CD14-positive monocyte (primary cell): ENCODE data around the gene LAMC3. TPM values are rescaled to one million over a fixed set of nuclear protein-coding genes. Genes with fewer than 3 reads are reported as not detected.

Experiments used
- DNase-seq, 3 donors: peaks; one replicate each; pipeline ENCODE4 v3.0.0-alpha.2; 2011 to 2022
- H2AFZ ChIP-seq: 2 replicates; pipeline ENCODE4 v1.6.0; 2012; ENCODE audit warnings: mild to moderate bottlenecking, low read depth, low read length, inconsistent platforms; ENCODE audit not compliant: insufficient read depth, poor library complexity, severe bottlenecking
- H3K27ac ChIP-seq, 2 donors: 1 replicate in 1 of 2; 2 replicates in 1 of 2; pipeline ENCODE4 v1.5.1; 2012 to 2013; ENCODE audit warnings: low read length in 2 of 2, control low read depth in 1 of 2, inconsistent platforms in 1 of 2, low read depth in 1 of 2, mild to moderate bottlenecking in 1 of 2
- H3K27me3 ChIP-seq, 2 donors: one replicate each; pipeline versions ENCODE4 v1.6.0 to v1.6.1; 2011 to 2013; ENCODE audit warnings: low read length in 2 of 2; ENCODE audit not compliant: control insufficient read depth in 2 of 2, insufficient read depth in 2 of 2
- H3K36me3 ChIP-seq, 2 donors: replicated peaks in 1 of 2; 1 replicate in 1 of 2; 2 replicates in 1 of 2; pipeline versions ENCODE4 v1.5.1 to v1.6.1; 2012 to 2013; ENCODE audit warnings: low read length in 2 of 2, control low read depth in 1 of 2, inconsistent platforms in 1 of 2, mild to moderate bottlenecking in 1 of 2; ENCODE audit not compliant: insufficient read depth in 2 of 2, control insufficient read depth in 1 of 2
- H3K4me1 ChIP-seq, 2 donors: 1 replicate in 1 of 2; 2 replicates in 1 of 2; pipeline versions ENCODE4 v1.5.1 to v1.6.1; 2012 to 2013; ENCODE audit warnings: low read length in 2 of 2, control low read depth in 1 of 2, inconsistent platforms in 1 of 2, mild to moderate bottlenecking in 1 of 2, moderate library complexity in 1 of 2; ENCODE audit not compliant: insufficient read depth in 2 of 2, control insufficient read depth in 1 of 2
- H3K4me2 ChIP-seq: replicated peaks from 2 replicates; pipeline ENCODE3; 2012; ENCODE audit warnings: low read length, moderate library complexity, mild to moderate bottlenecking; ENCODE audit not compliant: poor library complexity, severe bottlenecking; ENCODE audit errors: extremely low read depth
- H3K4me3 ChIP-seq, 3 experiments: fragments of 200-600 bp in 1 of 3; sonication (generic) in 1 of 3; replicated peaks in 1 of 3; 1 replicate in 2 of 3; 2 replicates in 1 of 3; pipeline ENCODE4 v1.5.1; 2011 to 2013; ENCODE audit warnings: low read length in 3 of 3, mild to moderate bottlenecking in 3 of 3, control low read depth in 2 of 3, low read depth in 2 of 3, inconsistent platforms in 1 of 3, moderate library complexity in 1 of 3
- H3K79me2 ChIP-seq: 2 replicates; pipeline ENCODE4 v1.6.0; 2012; ENCODE audit warnings: mild to moderate bottlenecking, control low read depth, inconsistent platforms, low read length, moderate library complexity; ENCODE audit not compliant: insufficient read depth
- H3K9ac ChIP-seq: 2 replicates; pipeline ENCODE4 v1.6.0; 2017; ENCODE audit warnings: low read length, mild to moderate bottlenecking; ENCODE audit not compliant: insufficient read depth, poor library complexity, severe bottlenecking
- H3K9me3 ChIP-seq, 2 donors: replicated peaks in 1 of 2; 1 replicate in 1 of 2; 2 replicates in 1 of 2; pipeline versions ENCODE4 v1.5.1 to v1.6.1; 2012 to 2013; ENCODE audit warnings: low read length in 2 of 2, control low read depth in 1 of 2; ENCODE audit not compliant: control insufficient read depth in 1 of 2, insufficient read depth in 1 of 2
- H4K20me1 ChIP-seq: 2 replicates; pipeline ENCODE4 v1.6.0; 2012; ENCODE audit warnings: mild to moderate bottlenecking, low read length, control low read depth, moderate library complexity; ENCODE audit not compliant: insufficient read depth
- H3K27ac Mint-ChIP-seq, 7 donors: one replicate each; pipeline ENCODE4 v1.8.0; 2020; ENCODE audit warnings: mild to moderate bottlenecking in 7 of 7, mixed read lengths in 7 of 7, moderate library complexity in 6 of 7, inconsistent platforms in 2 of 7
- H3K27me3 Mint-ChIP-seq, 3 donors: one replicate each; pipeline ENCODE4 v1.8.0; 2021 to 2022; ENCODE audit warnings: low read depth in 3 of 3, mild to moderate bottlenecking in 3 of 3, mixed read lengths in 3 of 3, moderate library complexity in 3 of 3, inconsistent platforms in 1 of 3
- H3K36me3 Mint-ChIP-seq, 2 donors: one replicate each; pipeline ENCODE4 v1.8.0; 2020; ENCODE audit warnings: mixed read lengths in 2 of 2, inconsistent platforms in 1 of 2, mild to moderate bottlenecking in 1 of 2
- H3K4me1 Mint-ChIP-seq: one replicate; pipeline ENCODE4 v1.8.0; 2020; ENCODE audit warnings: mild to moderate bottlenecking, mixed read lengths
- H3K4me3 Mint-ChIP-seq, 2 donors: one replicate each; pipeline ENCODE4 v1.8.0; 2020; ENCODE audit warnings: mild to moderate bottlenecking in 2 of 2, mixed read lengths in 2 of 2, moderate library complexity in 1 of 2
- H3K9me3 Mint-ChIP-seq, 7 donors: one replicate each; pipeline ENCODE4 v1.8.0; 2020 to 2022; ENCODE audit warnings: mixed read lengths in 7 of 7, mild to moderate bottlenecking in 6 of 7, moderate library complexity in 6 of 7, inconsistent platforms in 2 of 7
- CTCF ChIP-seq: fragments of 200-600 bp; IDR thresholded peaks from one replicate; pipeline ENCODE4 v1.8.0; 2022; ENCODE audit warnings: antibody characterized with exemption, mild to moderate bottlenecking
- WGBS: methylation state at CpG from one replicate; pipeline ENCODE4 v1.1.5; 2013; ENCODE audit warnings: missing lambda C conversion rate; ENCODE audit not compliant: insufficient coverage; 5-methylcytosine and 5-hydroxymethylcytosine counted together
- intact Hi-C, 2 donors: fragments of 100-400 bp; cut with micrococcal nuclease; formaldehyde crosslinking; loops; one replicate each; pipeline versions ENCODE4 v1.15.0 to v1.15.1; 2023
- polyA plus RNA-seq, 3 donors: library from polyadenylated mRNA; depleted of rRNA in 1 of 3; unstranded in 2 of 3; stranded (reverse) in 1 of 3; fragments of 300-500 nt in 2 of 3; fragments of >200 nt in 1 of 3; fragmentation: Illumina TruSeq in 2 of 3; gene quantifications; 1 replicate in 2 of 3; 2 replicates in 1 of 3; pipeline ENCODE4 v1.2.3, GENCODE V29; 2012 to 2021

The LAMC3 gene
- polyA plus RNA-seq, 3 donors = 0.19 TPM; not detected in 2

DNA sequence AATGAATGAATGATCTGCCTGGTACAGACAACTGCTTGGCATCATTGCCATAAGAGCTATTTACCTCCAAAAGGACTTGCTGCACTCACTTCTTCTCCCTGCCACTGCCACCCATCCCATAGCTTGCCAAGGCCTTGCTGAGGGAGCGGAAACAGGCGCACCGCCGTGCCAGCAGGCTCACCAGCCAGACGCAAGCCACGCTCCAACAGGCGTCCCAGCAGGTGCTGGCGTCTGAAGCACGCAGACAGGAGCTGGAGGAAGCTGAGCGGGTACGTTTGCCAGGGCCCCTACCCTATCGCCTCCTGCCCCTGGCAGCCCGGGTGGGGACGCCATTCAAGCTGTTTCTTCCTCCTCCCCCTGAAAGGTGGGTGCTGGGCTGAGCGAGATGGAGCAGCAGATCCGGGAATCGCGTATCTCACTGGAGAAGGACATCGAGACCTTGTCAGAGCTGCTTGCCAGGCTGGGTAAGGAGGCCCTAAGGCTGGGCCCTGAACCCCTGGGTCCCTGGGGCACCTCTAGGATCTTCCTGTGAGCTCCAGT lies 78.5 kb downstream of the LAMC3 start:
- peaks cover 4% of the 10 kb centered on the region for H3K4me1 Mint-ChIP-seq

GRCh38 chr9:131090025-131090787 lies 81.2 kb downstream of the LAMC3 start:
- H3K4me3 Mint-ChIP-seq = no peak overlapping the region
- peaks cover 9 to 13% (median 12%) of the 10 kb centered on the region in 3 donors for H3K27me3 Mint-ChIP-seq
- no peak for TF ChIP-seq CTCF
- H3K79me2 ChIP-seq = no peaks in the 10 kb centered on the region
- peaks cover 0 to 8% of the 10 kb centered on the region in 2 donors for H3K27me3 ChIP-seq
- H3K36me3 ChIP-seq = no peaks in the 10 kb centered on the region
- DNase-seq = no peak
- H3K4me1 ChIP-seq = no peaks in the 10 kb centered on the region
- no peak overlapping the region for H3K27ac ChIP-seq
- WGBS = 93% methylated on average over 12 of the region's 13 CpGs
- no peaks in the 10 kb centered on the region for H4K20me1 ChIP-seq
- no peak overlapping the region for H2AFZ ChIP-seq
- intact Hi-C loops = no loop called here
- H3K4me1 Mint-ChIP-seq = no peaks in the 10 kb centered on the region
- H3K36me3 Mint-ChIP-seq = no peaks in the 10 kb centered on the region
- no peak overlapping the region for H3K27ac Mint-ChIP-seq
- H3K4me2 ChIP-seq = no peak overlapping the region
- H3K4me3 ChIP-seq = no peak overlapping the region
- H3K9ac ChIP-seq = no peak overlapping the region
- H3K9me3 Mint-ChIP-seq = peaks cover 0 to 2% (median 0%) of the 10 kb centered on the region in 7 donors
- H3K9me3 ChIP-seq = no peaks in the 10 kb centered on the region

More for the DNA sequence above, 78.5 kb downstream of the LAMC3 start:
- no peak for TF ChIP-seq CTCF
- intact Hi-C loops = no loop called here
- Histone ChIP-seq H3K27me3 (no peaks in the 10 kb centered on the region), H3K79me2 (no peaks in the 10 kb centered on the region), H3K4me3 (no peak overlapping the region), H2AFZ (no peak overlapping the region), H3K9me3 (no peaks in the 10 kb centered on the region), H3K36me3 (no peaks in the 10 kb centered on the region), H3K27ac (no peak overlapping the region), H3K4me2 (no peak overlapping the region), H3K9ac (no peak overlapping the region), H3K4me1 (no peaks in the 10 kb centered on the region), H4K20me1 (no peaks in the 10 kb centered on the region)
- Mint-ChIP-seq H3K9me3 (no peaks in the 10 kb centered on the region), H3K27me3 (peaks cover 0 to 2% (median 0%) of the 10 kb centered on the region in 3 donors), H3K36me3 (no peaks in the 10 kb centered on the region), H3K4me3 (no peak overlapping the region), H3K27ac (no peak overlapping the region)
- WGBS = 90% methylated on average over 12 of the region's 19 CpGs
- DNase-seq = no peak
